ENCODE data around the gene MAMDC2.

Gene MAMDC2

DNA sequence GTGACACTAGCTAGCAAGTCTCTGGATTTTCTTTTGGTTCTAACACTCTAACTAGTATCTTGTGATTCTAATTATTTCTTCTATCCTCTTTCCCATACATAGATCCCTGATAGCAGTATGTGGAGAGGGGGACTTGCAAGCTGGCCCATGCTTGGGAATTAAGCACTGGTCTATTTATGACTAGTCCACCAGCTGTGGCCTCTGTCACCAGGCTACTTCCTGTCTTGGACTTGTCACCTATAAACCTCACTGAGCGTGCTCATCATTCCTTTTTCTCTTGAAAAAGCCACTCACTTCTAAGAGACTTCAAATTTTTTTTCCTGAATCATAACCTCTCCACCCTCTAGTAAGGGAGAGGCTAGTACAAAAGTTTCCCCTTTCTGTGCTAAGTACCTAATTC, 32.3 kb upstream of the MAMDC2 start:
- no peak overlapping the region for H3K27ac ChIP-seq (ENCODE audit: low read depth in 2 of 2, low read length in 2 of 2)
- no peaks in the 10 kb centered on the region for H3K9me3 ChIP-seq (ENCODE audit: control insufficient read depth in 2 of 2, low read length in 2 of 2)
- H3K4me3 ChIP-seq (ENCODE audit: low read length in 2 of 2): no peak overlapping the region

GRCh38 chr9:70012569-70012968, 31.1 kb upstream of the MAMDC2 start:
- Histone ChIP-seq H3K9ac (ENCODE audit: low read depth in 1 of 2, low read length in 2 of 2) (no peak overlapping the region), H3K27me3 (ENCODE audit: control insufficient read depth in 2 of 2, insufficient read depth in 2 of 2, low read length in 2 of 2) (no peaks in the 10 kb centered on the region), H3K9me3 (ENCODE audit: control insufficient read depth in 2 of 2, low read length in 2 of 2) (no peaks in the 10 kb centered on the region), H3K4me1 (ENCODE audit: control insufficient read depth in 2 of 2, insufficient read depth in 2 of 2, low read length in 2 of 2) (no peaks in the 10 kb centered on the region), H3K4me3 (ENCODE audit: low read length in 2 of 2) (no peak overlapping the region), H3K27ac (ENCODE audit: low read depth in 2 of 2, low read length in 2 of 2) (no peak overlapping the region), H3K36me3 (ENCODE audit: control insufficient read depth in 2 of 2, insufficient read depth in 2 of 2, low read length in 2 of 2) (no peaks in the 10 kb centered on the region)

More for the DNA sequence above, 32.3 kb upstream of the MAMDC2 start:
- H3K4me1 ChIP-seq (ENCODE audit: control insufficient read depth in 2 of 2, insufficient read depth in 2 of 2, low read length in 2 of 2): no peaks in the 10 kb centered on the region
- H3K9ac ChIP-seq (ENCODE audit: low read depth in 1 of 2, low read length in 2 of 2): no peak overlapping the region
- H3K36me3 ChIP-seq (ENCODE audit: control insufficient read depth in 2 of 2, insufficient read depth in 2 of 2, low read length in 2 of 2): no peaks in the 10 kb centered on the region
- no peaks in the 10 kb centered on the region for H3K27me3 ChIP-seq (ENCODE audit: control insufficient read depth in 2 of 2, insufficient read depth in 2 of 2, low read length in 2 of 2)

DNA sequence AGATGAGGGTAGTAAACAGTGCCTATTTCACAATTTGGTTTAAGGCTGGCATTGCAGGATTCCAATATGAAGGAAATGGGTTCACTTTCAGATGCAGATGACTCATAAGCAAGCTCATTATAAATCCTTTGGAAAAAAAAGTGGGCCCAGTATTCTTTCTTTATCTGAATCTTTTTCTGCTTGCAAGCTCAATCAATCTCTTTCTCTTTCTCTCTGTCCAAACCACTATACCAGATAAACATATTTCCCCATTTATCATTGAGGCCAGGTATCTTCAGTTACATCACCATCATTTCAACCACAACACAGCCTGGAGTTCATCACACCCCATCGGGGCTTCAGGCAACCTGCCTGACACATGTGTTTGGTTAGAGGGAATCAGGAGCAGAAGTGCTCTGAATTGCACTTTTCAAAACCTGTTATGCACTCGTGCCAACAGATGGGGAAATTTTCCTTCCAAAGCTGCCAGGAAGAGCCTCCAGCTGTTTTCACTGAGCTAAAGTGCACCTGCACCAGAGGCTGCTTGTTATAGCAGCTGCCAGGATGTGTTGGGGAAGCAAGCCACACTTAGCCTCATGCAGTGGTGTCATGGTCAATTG, 30.0 kb upstream of the MAMDC2 start:
- no peak overlapping the region for H3K4me3 ChIP-seq (ENCODE audit: low read length in 2 of 2)
- no peak overlapping the region for H3K9ac ChIP-seq (ENCODE audit: low read depth in 1 of 2, low read length in 2 of 2)
- no peaks in the 10 kb centered on the region for H3K36me3 ChIP-seq (ENCODE audit: control insufficient read depth in 2 of 2, insufficient read depth in 2 of 2, low read length in 2 of 2)
- no peaks in the 10 kb centered on the region for H3K9me3 ChIP-seq (ENCODE audit: control insufficient read depth in 2 of 2, low read length in 2 of 2)
- H3K4me1 ChIP-seq (ENCODE audit: control insufficient read depth in 2 of 2, insufficient read depth in 2 of 2, low read length in 2 of 2): no peaks in the 10 kb centered on the region
- no peak overlapping the region for H3K27ac ChIP-seq (ENCODE audit: low read depth in 2 of 2, low read length in 2 of 2)
- H3K27me3 ChIP-seq (ENCODE audit: control insufficient read depth in 2 of 2, insufficient read depth in 2 of 2, low read length in 2 of 2): no peaks in the 10 kb centered on the region

DNA sequence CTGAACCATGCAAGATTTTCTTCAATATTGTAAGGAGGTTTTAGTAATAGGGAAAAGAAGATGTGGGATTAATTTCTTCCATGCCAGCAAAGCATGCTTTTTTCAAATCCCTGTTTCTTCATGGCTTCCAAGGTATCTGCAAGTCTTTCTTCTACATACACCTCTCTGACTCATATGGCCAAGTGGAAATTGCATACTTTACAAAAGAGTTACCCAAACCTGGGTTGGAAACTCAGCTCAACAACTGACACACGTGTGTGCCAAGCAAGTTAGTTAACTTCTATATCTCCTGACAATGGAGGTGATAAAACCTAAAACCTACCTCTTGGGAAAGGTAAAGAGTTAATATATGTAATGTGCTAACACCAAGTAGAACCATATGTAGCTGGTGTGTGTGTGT, 28.5 kb upstream of the MAMDC2 start:
- no peak overlapping the region for H3K27ac ChIP-seq (ENCODE audit: low read depth in 2 of 2, low read length in 2 of 2)
- no peaks in the 10 kb centered on the region for H3K36me3 ChIP-seq (ENCODE audit: control insufficient read depth in 2 of 2, insufficient read depth in 2 of 2, low read length in 2 of 2)

DNA sequence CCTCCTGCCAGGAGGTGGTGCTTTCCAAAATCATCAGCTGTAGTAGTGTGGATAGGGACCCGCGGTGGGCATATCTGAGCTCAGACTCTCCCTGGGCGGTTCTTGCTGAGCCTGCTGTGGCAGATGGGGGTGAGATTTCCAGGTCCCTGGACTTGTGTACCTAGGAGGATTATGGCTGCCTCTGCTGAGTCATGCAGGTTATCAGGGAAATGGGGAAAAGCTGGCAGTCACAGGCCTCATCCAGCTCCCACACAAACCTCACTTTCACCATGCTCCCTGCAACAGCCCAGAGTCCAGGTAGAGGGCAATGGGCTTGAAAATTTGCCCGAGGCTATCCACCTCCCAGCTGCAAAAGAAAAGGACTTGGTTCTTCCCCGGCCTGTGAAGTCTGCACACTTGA, 23.4 kb upstream of the MAMDC2 start:
- Histone ChIP-seq H3K36me3 (ENCODE audit: control insufficient read depth in 2 of 2, insufficient read depth in 2 of 2, low read length in 2 of 2) (no peaks in the 10 kb centered on the region), H3K4me3 (ENCODE audit: low read length in 2 of 2) (no peak overlapping the region), H3K4me1 (ENCODE audit: control insufficient read depth in 2 of 2, insufficient read depth in 2 of 2, low read length in 2 of 2) (no peaks in the 10 kb centered on the region), H3K9ac (ENCODE audit: low read depth in 1 of 2, low read length in 2 of 2) (no peak overlapping the region), H3K9me3 (ENCODE audit: control insufficient read depth in 2 of 2, low read length in 2 of 2) (no peaks in the 10 kb centered on the region), H3K27me3 (ENCODE audit: control insufficient read depth in 2 of 2, insufficient read depth in 2 of 2, low read length in 2 of 2) (no peaks in the 10 kb centered on the region), H3K27ac (ENCODE audit: low read depth in 2 of 2, low read length in 2 of 2) (no peak overlapping the region)

More for the DNA sequence above, 28.5 kb upstream of the MAMDC2 start:
- Histone ChIP-seq H3K4me3 (ENCODE audit: low read length in 2 of 2) (no peak overlapping the region), H3K9me3 (ENCODE audit: control insufficient read depth in 2 of 2, low read length in 2 of 2) (no peaks in the 10 kb centered on the region), H3K9ac (ENCODE audit: low read depth in 1 of 2, low read length in 2 of 2) (no peak overlapping the region), H3K27me3 (ENCODE audit: control insufficient read depth in 2 of 2, insufficient read depth in 2 of 2, low read length in 2 of 2) (no peaks in the 10 kb centered on the region), H3K4me1 (ENCODE audit: control insufficient read depth in 2 of 2, insufficient read depth in 2 of 2, low read length in 2 of 2) (no peaks in the 10 kb centered on the region)

DNA sequence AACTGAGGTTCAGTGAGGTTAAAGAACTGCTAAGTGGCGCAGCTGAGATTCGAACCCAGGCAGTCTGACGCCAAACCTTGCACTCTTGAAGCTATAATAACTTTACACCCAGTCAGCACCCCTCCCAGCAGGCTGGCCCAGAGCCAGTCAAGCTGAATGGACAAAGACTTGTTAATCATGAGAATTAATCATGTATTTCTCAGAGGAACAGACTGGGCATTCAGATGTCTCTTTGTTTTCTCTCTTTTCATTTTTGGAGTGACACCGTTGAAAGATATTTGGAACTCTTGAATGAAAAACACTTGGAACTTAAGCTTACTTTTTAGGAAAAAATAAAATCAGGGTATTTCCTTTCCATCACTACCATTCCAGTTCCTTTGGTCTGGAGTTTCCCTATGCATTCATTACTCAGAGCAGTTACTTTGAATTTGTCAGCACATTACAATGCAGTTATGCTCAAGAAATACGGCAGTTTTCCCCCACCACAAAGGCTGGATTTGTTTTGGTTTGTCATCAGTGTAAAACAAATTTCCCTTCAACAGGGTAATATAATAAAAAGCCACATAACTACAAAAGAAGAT, 22.6 kb upstream of the MAMDC2 start:
- H3K9ac ChIP-seq (ENCODE audit: low read depth in 1 of 2, low read length in 2 of 2): no peak overlapping the region
- H3K27me3 ChIP-seq (ENCODE audit: control insufficient read depth in 2 of 2, insufficient read depth in 2 of 2, low read length in 2 of 2): no peaks in the 10 kb centered on the region
- H3K4me3 ChIP-seq (ENCODE audit: low read length in 2 of 2): no peak overlapping the region
- no peaks in the 10 kb centered on the region for H3K36me3 ChIP-seq (ENCODE audit: control insufficient read depth in 2 of 2, insufficient read depth in 2 of 2, low read length in 2 of 2)
- H3K27ac ChIP-seq (ENCODE audit: low read depth in 2 of 2, low read length in 2 of 2): no peak overlapping the region
- no peaks in the 10 kb centered on the region for H3K4me1 ChIP-seq (ENCODE audit: control insufficient read depth in 2 of 2, insufficient read depth in 2 of 2, low read length in 2 of 2)
- no peaks in the 10 kb centered on the region for H3K9me3 ChIP-seq (ENCODE audit: control insufficient read depth in 2 of 2, low read length in 2 of 2)

- Histone ChIP-seq H3K4me3 (ENCODE audit: low read length in 2 of 2) (no peak overlapping the region), H3K27ac (ENCODE audit: low read depth in 2 of 2, low read length in 2 of 2) (no peak overlapping the region), H3K27me3 (ENCODE audit: control insufficient read depth in 2 of 2, insufficient read depth in 2 of 2, low read length in 2 of 2) (no peaks in the 10 kb centered on the region), H3K4me1 (ENCODE audit: control insufficient read depth in 2 of 2, insufficient read depth in 2 of 2, low read length in 2 of 2) (no peaks in the 10 kb centered on the region), H3K9me3 (ENCODE audit: control insufficient read depth in 2 of 2, low read length in 2 of 2) (no peaks in the 10 kb centered on the region), H3K9ac (ENCODE audit: low read depth in 1 of 2, low read length in 2 of 2) (no peak overlapping the region), H3K36me3 (ENCODE audit: control insufficient read depth in 2 of 2, insufficient read depth in 2 of 2, low read length in 2 of 2) (no peaks in the 10 kb centered on the region)
Observed at GRCh38 chr9:70028287-70028686, 15.4 kb upstream of the MAMDC2 start.

DNA sequence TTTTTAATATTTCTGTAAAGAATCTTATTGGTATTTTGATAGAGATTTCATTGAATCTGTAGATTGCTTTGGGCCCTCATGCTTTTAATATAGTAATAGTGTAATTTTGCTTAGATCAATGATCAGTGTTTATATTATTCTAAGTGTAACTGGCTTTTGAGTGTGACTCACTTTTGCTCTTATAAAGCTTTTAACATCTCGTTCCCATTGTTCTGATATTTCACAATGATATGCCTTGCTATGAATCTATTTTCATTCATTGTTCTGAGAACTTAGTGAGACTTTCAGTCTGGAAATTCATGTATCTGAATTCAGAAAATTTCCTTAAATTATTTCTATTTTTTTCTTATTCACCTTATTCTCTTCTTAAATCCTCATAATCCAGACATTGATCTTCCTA, 13.5 kb upstream of the MAMDC2 start:
- H3K9ac ChIP-seq (ENCODE audit: low read depth in 1 of 2, low read length in 2 of 2): no peak overlapping the region
- H3K36me3 ChIP-seq (ENCODE audit: control insufficient read depth in 2 of 2, insufficient read depth in 2 of 2, low read length in 2 of 2): no peaks in the 10 kb centered on the region

GRCh38 chr9:70031141-70031545, 12.5 kb upstream of the MAMDC2 start:
- no peaks in the 10 kb centered on the region for H3K27me3 ChIP-seq (ENCODE audit: control insufficient read depth in 2 of 2, insufficient read depth in 2 of 2, low read length in 2 of 2)
- H3K27ac ChIP-seq (ENCODE audit: low read depth in 2 of 2, low read length in 2 of 2): no peak overlapping the region
- H3K9me3 ChIP-seq (ENCODE audit: control insufficient read depth in 2 of 2, low read length in 2 of 2): no peaks in the 10 kb centered on the region
- no peaks in the 10 kb centered on the region for H3K4me1 ChIP-seq (ENCODE audit: control insufficient read depth in 2 of 2, insufficient read depth in 2 of 2, low read length in 2 of 2)
- H3K4me3 ChIP-seq (ENCODE audit: low read length in 2 of 2): no peak overlapping the region
- no peaks in the 10 kb centered on the region for H3K36me3 ChIP-seq (ENCODE audit: control insufficient read depth in 2 of 2, insufficient read depth in 2 of 2, low read length in 2 of 2)
- no peak overlapping the region for H3K9ac ChIP-seq (ENCODE audit: low read depth in 1 of 2, low read length in 2 of 2)

More for the DNA sequence above, 13.5 kb upstream of the MAMDC2 start:
- Histone ChIP-seq H3K4me3 (ENCODE audit: low read length in 2 of 2) (no peak overlapping the region), H3K27ac (ENCODE audit: low read depth in 2 of 2, low read length in 2 of 2) (no peak overlapping the region), H3K9me3 (ENCODE audit: control insufficient read depth in 2 of 2, low read length in 2 of 2) (no peaks in the 10 kb centered on the region), H3K27me3 (ENCODE audit: control insufficient read depth in 2 of 2, insufficient read depth in 2 of 2, low read length in 2 of 2) (no peaks in the 10 kb centered on the region), H3K4me1 (ENCODE audit: control insufficient read depth in 2 of 2, insufficient read depth in 2 of 2, low read length in 2 of 2) (no peaks in the 10 kb centered on the region)

DNA sequence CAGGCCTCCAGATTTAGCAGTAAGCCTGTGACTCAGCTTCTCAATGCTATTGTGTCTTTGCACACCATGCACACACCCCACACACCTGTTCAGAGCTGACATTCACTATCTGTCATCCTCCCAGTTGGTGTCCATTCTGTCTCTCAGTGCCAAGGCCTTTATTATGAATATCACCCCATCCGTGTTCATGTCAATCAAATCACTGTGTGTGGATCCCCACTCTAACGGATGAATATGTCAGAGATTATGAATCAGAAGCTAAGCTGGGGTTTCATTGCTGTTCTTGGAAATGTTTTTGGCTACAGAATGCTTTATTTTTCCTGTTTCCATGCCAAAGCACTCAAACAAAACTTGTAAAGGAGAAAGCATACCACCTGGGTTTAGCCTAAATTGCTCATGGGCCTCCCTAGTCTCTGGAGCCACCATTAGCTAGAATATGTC, 9.4 kb upstream of the MAMDC2 start:
- Histone ChIP-seq H3K27ac (ENCODE audit: low read depth in 2 of 2, low read length in 2 of 2) (no peak overlapping the region), H3K4me3 (ENCODE audit: low read length in 2 of 2) (no peak overlapping the region), H3K4me1 (ENCODE audit: control insufficient read depth in 2 of 2, insufficient read depth in 2 of 2, low read length in 2 of 2) (no peaks in the 10 kb centered on the region), H3K9ac (ENCODE audit: low read depth in 1 of 2, low read length in 2 of 2) (no peak overlapping the region), H3K9me3 (ENCODE audit: control insufficient read depth in 2 of 2, low read length in 2 of 2) (no peaks in the 10 kb centered on the region), H3K36me3 (ENCODE audit: control insufficient read depth in 2 of 2, insufficient read depth in 2 of 2, low read length in 2 of 2) (no peaks in the 10 kb centered on the region), H3K27me3 (ENCODE audit: control insufficient read depth in 2 of 2, insufficient read depth in 2 of 2, low read length in 2 of 2) (no peaks in the 10 kb centered on the region)

All from mucosa of rectum (tissue), 2 donors.